ENCODE measurements around the gene CHCHD3.

- TF ChIP-seq, protein P1, sequence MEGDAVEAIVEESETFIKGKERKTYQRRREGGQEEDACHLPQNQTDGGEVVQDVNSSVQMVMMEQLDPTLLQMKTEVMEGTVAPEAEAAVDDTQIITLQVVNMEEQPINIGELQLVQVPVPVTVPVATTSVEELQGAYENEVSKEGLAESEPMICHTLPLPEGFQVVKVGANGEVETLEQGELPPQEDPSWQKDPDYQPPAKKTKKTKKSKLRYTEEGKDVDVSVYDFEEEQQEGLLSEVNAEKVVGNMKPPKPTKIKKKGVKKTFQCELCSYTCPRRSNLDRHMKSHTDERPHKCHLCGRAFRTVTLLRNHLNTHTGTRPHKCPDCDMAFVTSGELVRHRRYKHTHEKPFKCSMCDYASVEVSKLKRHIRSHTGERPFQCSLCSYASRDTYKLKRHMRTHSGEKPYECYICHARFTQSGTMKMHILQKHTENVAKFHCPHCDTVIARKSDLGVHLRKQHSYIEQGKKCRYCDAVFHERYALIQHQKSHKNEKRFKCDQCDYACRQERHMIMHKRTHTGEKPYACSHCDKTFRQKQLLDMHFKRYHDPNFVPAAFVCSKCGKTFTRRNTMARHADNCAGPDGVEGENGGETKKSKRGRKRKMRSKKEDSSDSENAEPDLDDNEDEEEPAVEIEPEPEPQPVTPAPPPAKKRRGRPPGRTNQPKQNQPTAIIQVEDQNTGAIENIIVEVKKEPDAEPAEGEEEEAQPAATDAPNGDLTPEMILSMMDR (conservative IDR thresholded peaks at IDR 0.05), result no peak
- no peak for TF ChIP-seq EZH2 (IDR thresholded peaks at IDR 0.05; ENCODE audit: low read depth)
These were observed 54.5 kb downstream of the CHCHD3 start for GRCh38 chr7:133027397-133027796.

Measured in PC-9 (cell line).